ENCODE results near the gene ATXN2. TPM values are rescaled to one million over a fixed set of nuclear protein-coding genes. Genes with fewer than 3 reads are reported as not detected.

ATXN2 gene
- total and polyA plus RNA-seq, 9 of the 15 experiments (the other 6 are each of a cell fraction or from before 2014, with no cell fraction given) = 16.8 to 67.8 (median 29.3) TPM

- Histone ChIP-seq H3K9me3 (replicated peaks; ENCODE audit: control insufficient read depth, insufficient read depth, low read depth, low read length) (no peaks in the 10 kb centered on the region), H3K79me2 (ENCODE audit: control insufficient read depth, insufficient read depth, low read length) (no peaks in the 10 kb centered on the region; the same call in 2 of the 3 replicates), H3K4me3 (no peak overlapping the region), H4K20me1 (replicated peaks; ENCODE audit: control insufficient read depth, insufficient read depth, low read length) (no peaks in the 10 kb centered on the region), H3K4me2 (ENCODE audit: insufficient read depth, low read length) (no peak overlapping the region), H3K27ac (ENCODE audit: extremely low read depth, low read depth, low read length) (no peak overlapping the region), H3K9me1 (ENCODE audit: control insufficient read depth, insufficient read depth, low read length) (no peaks in the 10 kb centered on the region), H3K36me3 (ENCODE audit: control insufficient read depth, insufficient read depth, low read length) (peaks cover 85% of the 10 kb centered on the region), H2AFZ (ENCODE audit: low read depth, low read length) (no peak overlapping the region), H3K4me1 (replicated peaks in 1 of 2; ENCODE audit: control insufficient read depth in 2 of 2, insufficient read depth in 2 of 2, low read length in 2 of 2) (no peaks in the 10 kb centered on the region), H3K27me3 (ENCODE audit: control insufficient read depth in 2 of 2, insufficient read depth in 2 of 2, low read length in 2 of 2) (no peaks in the 10 kb centered on the region), H3K9ac (ENCODE audit: insufficient read depth in 1 of 2, low read depth in 2 of 2, low read length in 2 of 2) (no peak overlapping the region)
- ChIA-PET CTCF (ENCODE audit: low intra/inter-chr PET ratio) (no interaction called here), POLR2A (interaction anchor here (0.7 to 0.9 kb wide), 2 partner anchors 14 to 472 kb away, joined by 3 to 4 read pairs; no protein-coding TSS in a partner anchor)
- BruUV-seq (replicated peaks) = no TSS peak
- intact Hi-C loops (cut with micrococcal nuclease) (no loop called here), in situ Hi-C loops (cut with MboI) (no loop called here)
- FAIRE-seq = no peak
- 74% methylated on average over 3 of the region's 4 CpGs for WGBS (ENCODE audit: insufficient coverage, low coverage, missing lambda C conversion rate)
- no peak for ATAC-seq
- no peak for DNase-seq (ENCODE audit: extremely low read depth in 1 of 4, low spot score in 3 of 4)
- no peak for TF ChIP-seq ATF2 (CRISPR knock-in tag; IDR thresholded peaks at IDR 0.05)
- no peak for TF ChIP-seq HMGXB4 (CRISPR knock-in tag; IDR thresholded peaks at IDR 0.05)
- no peak for TF ChIP-seq POLR2AphosphoS2 (IDR thresholded peaks at IDR 0.05; ENCODE audit: low read length)
- no peak for TF ChIP-seq PATZ1 (CRISPR knock-in tag; IDR thresholded peaks at IDR 0.05; ENCODE audit: borderline replicate concordance)
- TF ChIP-seq NELFE (IDR thresholded peaks at IDR 0.05; ENCODE audit: insufficient read depth, insufficient read length) = no peak
- no peak for TF ChIP-seq XRCC4 (IDR thresholded peaks at IDR 0.05; ENCODE audit: extremely low read depth, insufficient read depth, insufficient read length)
- no peak for TF ChIP-seq AFF4 (CRISPR knock-in tag; IDR thresholded peaks at IDR 0.05)
- no peak for TF ChIP-seq MYC (IDR thresholded peaks at IDR 0.05; ENCODE audit: low read depth, low read length)
- TF ChIP-seq MYC (CRISPR knock-in tag; IDR thresholded peaks at IDR 0.05; ENCODE audit: borderline replicate concordance, low read depth) = no peak
- TF ChIP-seq TAF9B (IDR thresholded peaks at IDR 0.05; ENCODE audit: partially characterized antibody) = no peak
- TF ChIP-seq E2F3 (CRISPR knock-in tag; IDR thresholded peaks at IDR 0.05) = no peak
- TF ChIP-seq ZZZ3 (IDR thresholded peaks at IDR 0.05) = no peak
- TF ChIP-seq POLR3A (IDR thresholded peaks at IDR 0.05; ENCODE audit: borderline replicate concordance, extremely low read depth, insufficient read depth, insufficient read length) = no peak
Measured at GRCh38 chr12:111494676-111495075, 104.4 kb downstream of the ATXN2 start.

All from K562 (cell line).